HG03280 (cell line): ENCODE data around the gene SLC25A43.

Source experiments
- ATAC-seq: cut with Tn5 transposase; IDR thresholded peaks from one replicate; pipeline ENCODE4 v1.9.1; 2021; ENCODE audit warnings: mild to moderate bottlenecking, moderate library complexity; ENCODE audit not compliant: unreplicated experiment

The SLC25A43 gene

GRCh38 chrX:119495734-119496726 is 96.9 kb downstream of the SLC25A43 start:
- no peak for ATAC-seq

GRCh38 chrX:119497185-119497584 is 98.0 kb downstream of the SLC25A43 start:
- ATAC-seq: no peak

DNA sequence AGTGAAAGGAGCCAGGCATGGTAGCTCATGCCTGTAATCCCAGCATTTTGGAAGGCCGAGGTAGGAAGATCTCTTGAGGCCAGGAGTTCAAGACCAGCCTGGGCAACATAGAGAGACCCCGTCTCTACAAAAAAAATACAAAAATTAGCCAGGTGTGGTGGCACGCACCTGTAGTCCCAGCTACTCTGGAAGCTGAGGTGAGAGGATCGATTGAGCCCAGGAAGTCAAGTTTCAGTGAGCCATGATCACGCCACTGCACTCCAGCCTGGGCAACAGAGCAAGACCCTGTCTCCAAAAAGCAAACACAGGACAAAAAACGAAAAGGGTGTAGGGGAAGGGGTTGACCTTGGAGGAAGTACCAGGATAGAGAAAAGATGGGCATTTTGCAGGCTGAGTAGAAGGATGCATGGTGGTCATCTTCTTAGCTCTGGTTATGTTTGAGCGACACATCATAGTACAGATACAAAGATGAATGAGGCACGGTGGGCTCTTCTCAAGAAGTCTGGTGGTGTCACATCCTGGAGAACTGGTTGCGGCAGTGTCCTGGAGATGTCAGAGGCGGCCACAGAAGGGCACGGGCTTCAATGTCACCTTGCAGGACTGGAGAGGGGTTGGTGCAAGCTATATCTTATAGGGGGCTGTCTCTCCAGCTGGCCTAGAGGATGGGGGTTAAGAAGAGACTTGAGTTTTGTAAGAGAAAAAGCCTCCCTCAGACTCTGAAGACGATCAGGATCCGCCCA is 101.1 kb downstream of the SLC25A43 start:
- ATAC-seq: no peak

DNA sequence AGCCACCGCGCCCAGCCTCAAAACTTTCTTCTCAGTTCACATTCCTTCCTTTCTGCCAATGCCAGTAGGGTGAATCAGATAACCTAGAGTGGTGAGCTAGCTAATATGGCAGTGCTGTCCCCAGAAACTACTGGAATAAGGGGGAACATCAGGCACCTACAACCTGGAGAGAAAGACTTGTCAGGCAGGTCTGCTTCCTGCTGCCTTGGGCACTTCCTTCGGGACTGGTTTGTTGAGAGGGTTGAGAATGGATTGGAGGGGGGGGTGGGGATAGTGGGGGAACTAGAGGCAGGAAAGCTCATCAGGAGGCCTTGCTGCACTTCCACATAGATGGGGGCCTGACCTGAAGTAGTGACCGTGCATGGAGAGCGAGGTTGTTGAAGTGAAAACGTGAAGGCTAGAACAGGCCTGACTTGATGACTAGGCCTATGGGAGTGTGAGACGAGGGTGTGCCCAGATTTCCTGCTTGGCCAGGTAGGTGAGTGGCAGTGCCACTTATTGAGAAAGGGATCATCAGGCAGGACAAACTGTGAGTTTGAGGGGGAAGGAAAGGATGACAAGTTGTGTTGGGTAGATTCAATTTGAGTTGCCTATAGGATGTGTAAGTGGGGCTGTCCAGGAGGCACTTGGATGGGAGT is 102.5 kb downstream of the SLC25A43 start:
- no peak for ATAC-seq

DNA sequence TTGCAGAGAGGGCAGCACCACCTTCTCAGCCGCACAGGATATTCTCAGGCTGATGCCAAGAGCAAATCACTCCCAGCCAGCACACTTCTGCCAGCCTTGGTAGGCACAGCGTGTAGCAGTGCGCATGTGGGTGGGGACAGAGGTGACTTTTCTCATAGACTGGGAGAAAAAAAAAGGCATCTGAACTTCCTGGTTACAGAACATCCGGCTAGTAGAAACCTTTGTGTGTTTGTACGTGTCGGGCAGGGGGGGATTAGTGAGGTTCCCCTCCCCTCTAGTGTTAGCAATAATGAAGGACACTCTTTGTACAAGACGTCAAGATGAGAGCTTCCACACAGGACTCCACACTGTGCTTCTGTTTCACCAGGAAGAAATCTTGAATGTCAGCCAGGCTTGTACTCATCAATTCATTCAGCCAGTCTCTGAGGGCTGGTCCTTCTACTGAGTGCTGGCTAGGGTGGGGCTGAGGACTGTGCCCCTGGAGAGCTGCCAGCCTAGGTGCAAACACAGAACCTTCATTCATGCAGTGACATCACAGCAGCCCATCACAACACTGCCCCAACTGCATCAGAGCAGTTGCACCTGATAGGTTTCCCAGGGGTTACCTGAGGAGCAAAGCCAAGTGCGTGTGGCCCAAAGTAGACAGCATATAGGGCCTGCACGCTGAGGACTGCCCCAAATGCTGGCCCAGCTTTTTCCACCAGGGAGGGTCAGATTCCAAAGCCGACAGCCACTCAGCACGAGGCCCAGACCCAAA is 103.8 kb downstream of the SLC25A43 start:
- ATAC-seq: no peak

DNA sequence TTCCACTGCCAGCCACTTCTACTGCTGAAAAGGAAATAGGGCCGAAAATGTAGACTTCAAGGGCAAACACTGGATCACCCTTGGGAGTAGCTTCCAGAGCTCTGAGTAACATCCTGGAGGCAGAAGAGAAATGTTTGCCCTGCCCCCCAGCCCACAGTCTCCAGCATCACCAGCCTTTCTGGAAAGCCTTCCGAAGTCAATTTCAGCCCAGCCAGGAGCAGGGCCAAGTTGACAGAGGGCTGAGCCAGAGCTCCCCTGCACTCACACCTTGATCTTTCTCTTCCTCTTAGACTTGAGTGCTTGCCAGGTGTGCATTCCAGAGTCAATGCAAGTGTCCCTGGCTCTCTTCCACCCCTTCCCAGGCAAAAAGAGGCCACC is 104.3 kb downstream of the SLC25A43 start:
- ATAC-seq: no peak
